ENCODE data around the gene FGF1.

- TF ChIP-seq CTCF (IDR thresholded peaks at IDR 0.05; ENCODE audit: low read depth, low read length) (no peak), POLR2A (IDR thresholded peaks at IDR 0.05; ENCODE audit: extremely low read depth, insufficient read length) (no peak), MYC (IDR thresholded peaks at IDR 0.05; ENCODE audit: low read depth, low read length) (no peak)
Measured at GRCh38 chr5:142661957-142662356, 23.9 kb downstream of the FGF1 start.
